HepG2 (cell line): ENCODE measurements around the gene FBXO44. TPM values are rescaled to one million over a fixed set of nuclear protein-coding genes. Genes with fewer than 3 reads are reported as not detected.

Experiments used
- ATF6 ChIP-seq: sonication (generic); formaldehyde crosslinking; conservative IDR thresholded peaks from 2 replicates; pipeline ENCODE4 v1.4.0; 2020; ENCODE audit warnings: missing genetic modification reagents
- ELF4 ChIP-seq: sonication (generic); formaldehyde crosslinking; IDR thresholded peaks from 2 replicates; pipeline ENCODE4 v1.5.0; 2020; ENCODE audit warnings: missing genetic modification reagents, mild to moderate bottlenecking, moderate library complexity, borderline replicate concordance
- ETV6 ChIP-seq: sonication (generic); formaldehyde crosslinking; conservative IDR thresholded peaks from 2 replicates; pipeline ENCODE4 v1.4.0; 2020; ENCODE audit warnings: missing genetic modification reagents
- IRX3 ChIP-seq: sonication (generic); formaldehyde crosslinking; IDR thresholded peaks from 2 replicates; pipeline ENCODE4 v1.8.1; 2023; ENCODE audit warnings: mild to moderate bottlenecking, low read depth, missing genetic modification reagents, borderline replicate concordance
- MATR3 ChIP-seq: sonication (generic); formaldehyde crosslinking; IDR thresholded peaks from 2 replicates; pipeline ENCODE4 v1.4.0; 2020; ENCODE audit warnings: missing genetic modification reagents
- MIER2 ChIP-seq: IDR thresholded peaks from 2 replicates; pipeline ENCODE4 v1.6.1; 2016; ENCODE audit warnings: missing biosample characterization, missing genetic modification reagents
- PLSCR1 ChIP-seq: sonication (generic); formaldehyde crosslinking; IDR thresholded peaks from 2 replicates; pipeline ENCODE4 v1.5.0; 2020; ENCODE audit warnings: missing genetic modification reagents, mild to moderate bottlenecking, borderline replicate concordance
- POLR2A ChIP-seq, 2 experiments: IDR thresholded peaks; 2 replicates each; pipeline ENCODE4 v1.6.1; 2011; ENCODE audit warnings: low read depth in 2 of 2, low read length in 2 of 2, mild to moderate bottlenecking in 1 of 2, moderate library complexity in 1 of 2; ENCODE audit not compliant: insufficient read depth in 1 of 2
- SAP130 ChIP-seq: IDR thresholded peaks from 2 replicates; pipeline ENCODE4 v1.6.1; 2016; ENCODE audit warnings: low read depth
- SYNCRIP ChIP-seq: fragments of 200-400 bp; formaldehyde crosslinking; IDR thresholded peaks from 2 replicates; pipeline ENCODE4 v1.6.1; 2018; ENCODE audit warnings: mild to moderate bottlenecking, low read depth, low read length; ENCODE audit not compliant: insufficient read depth
- TMF1 ChIP-seq: sonication (generic); formaldehyde crosslinking; IDR thresholded peaks from 2 replicates; pipeline ENCODE4 v1.8.1; 2022; ENCODE audit warnings: low read depth, missing genetic modification reagents
- YEATS2 ChIP-seq: sonication (generic); formaldehyde crosslinking; IDR thresholded peaks from 2 replicates; pipeline ENCODE4 v1.4.0; 2020; ENCODE audit warnings: missing genetic modification reagents, borderline replicate concordance
- ZBTB26 ChIP-seq: IDR thresholded peaks from 2 replicates; pipeline ENCODE4 v1.6.1; 2016; ENCODE audit warnings: missing compliant biosample characterization, missing genetic modification reagents, borderline replicate concordance
- ZFP91 ChIP-seq: sonication (generic); formaldehyde crosslinking; IDR thresholded peaks from 2 replicates; pipeline ENCODE4 v1.9.0; 2022; ENCODE audit warnings: missing genetic modification reagents, mild to moderate bottlenecking, borderline replicate concordance
- ZMYM2 ChIP-seq: sonication (generic); formaldehyde crosslinking; IDR thresholded peaks from 2 replicates; pipeline ENCODE4 v1.8.0; 2022; ENCODE audit warnings: mild to moderate bottlenecking, missing genetic modification reagents
- ZNF136 ChIP-seq: sonication (generic); formaldehyde crosslinking; IDR thresholded peaks from 2 replicates; pipeline ENCODE4 v1.8.1; 2022; ENCODE audit warnings: low read depth, mild to moderate bottlenecking, moderate library complexity, missing genetic modification reagents
- ZNF24 ChIP-seq: fragments of 450-650 bp; IDR thresholded peaks from 2 replicates; pipeline ENCODE4 v1.6.1; 2017; ENCODE audit warnings: antibody characterized with exemption, mild to moderate bottlenecking
- ZNF503 ChIP-seq: sonication (generic); formaldehyde crosslinking; IDR thresholded peaks from 2 replicates; pipeline ENCODE4 v1.4.0; 2020; ENCODE audit warnings: missing genetic modification reagents
- ZNF547 ChIP-seq: sonication (generic); formaldehyde crosslinking; IDR thresholded peaks from 2 replicates; pipeline ENCODE4 v1.5.1; 2020; ENCODE audit warnings: mild to moderate bottlenecking, missing genetic modification reagents
- ZNF567 ChIP-seq: sonication (generic); formaldehyde crosslinking; IDR thresholded peaks from 2 replicates; pipeline ENCODE4 v1.8.1; 2023; ENCODE audit warnings: mild to moderate bottlenecking, missing genetic modification reagents, borderline replicate concordance
- ZNF577 ChIP-seq: sonication (generic); formaldehyde crosslinking; IDR thresholded peaks from 2 replicates; pipeline ENCODE4 v1.4.0; 2020; ENCODE audit warnings: mild to moderate bottlenecking, low read depth, missing genetic modification reagents, borderline replicate concordance
- ZSCAN20 ChIP-seq: sonication (generic); formaldehyde crosslinking; IDR thresholded peaks from 2 replicates; pipeline ENCODE4 v1.4.0; 2020; ENCODE audit warnings: missing genetic modification reagents, mild to moderate bottlenecking, borderline replicate concordance
- ZSCAN22 ChIP-seq: sonication (generic); formaldehyde crosslinking; IDR thresholded peaks from 2 replicates; pipeline ENCODE4 v1.4.0; 2020; ENCODE audit warnings: mild to moderate bottlenecking, missing genetic modification reagents
- polyA plus RNA-seq, 8 experiments: library from polyadenylated mRNA; depleted of rRNA in 3 of 8; stranded (reverse) in 7 of 8; unstranded in 1 of 8; fragments of >200 nt; fragmentation: Illumina TruSeq in 4 of 8; extraction: Trizol in 4 of 8; gene quantifications; 2 replicates each; pipeline versions ENCODE4 v1.2.1 to v1.2.3, GENCODE V29; 2011 to 2016; ENCODE audit warnings: low read depth in 4 of 8, missing spikeins in 1 of 8, mixed read lengths in 1 of 8; ENCODE audit not compliant: insufficient read depth in 1 of 8
- total RNA-seq, 5 experiments: library from RNA; depleted of rRNA; stranded (reverse); fragments of >200 nt; fragmentation: Illumina TruSeq; extraction: Trizol; gene quantifications; 2 replicates each; pipeline ENCODE4 v1.2.3, GENCODE V29; 2016; ENCODE audit warnings: low read depth in 1 of 5

Gene FBXO44
- total and polyA plus RNA-seq, 2 of the 13 experiments (the other 11 are each of a cell fraction or from before 2014, with no cell fraction given), result 22.4 to 27.9 TPM

- TF ChIP-seq SYNCRIP (no peak), ZMYM2 (CRISPR knock-in tag) (no peak), POLR2A (IDR thresholded peaks at IDR 0.05; ENCODE audit: insufficient read depth in 1 of 2, low read depth in 2 of 2, low read length in 2 of 2) (peak; percentile 51 to 86; a peak in 3 of 4 replicates), PLSCR1 (CRISPR knock-in tag) (no peak), ZBTB26 (CRISPR knock-in tag) (no peak), ELF4 (CRISPR knock-in tag) (no peak), ATF6 (CRISPR knock-in tag) (no peak), ZNF567 (no peak; the same call in 1 of the 2 replicates), ZNF24 (no peak), ETV6 (no peak), ZSCAN20 (CRISPR knock-in tag) (no peak), ZNF503 (CRISPR knock-in tag) (no peak), ZNF577 (CRISPR knock-in tag) (no peak), YEATS2 (CRISPR knock-in tag) (no peak), SAP130 (peak; percentile 69), ZSCAN22 (no peak), MIER2 (CRISPR knock-in tag) (no peak), TMF1 (CRISPR knock-in tag) (no peak), MATR3 (no peak), ZNF136 (CRISPR knock-in tag) (no peak), IRX3 (CRISPR knock-in tag) (no peak), ZNF547 (CRISPR knock-in tag) (0 out of 2 replicates have a peak, but pooled peaks have one; percentile 41), ZFP91 (CRISPR knock-in tag) (peak; percentile 86)
Observed at GRCh38 chr1:11654137-11654938, at the start of gene FBXO44, which contains the start of gene FBXO2 (continued).
